Measurements from ENCODE around the gene FRMD4B. TPM values are rescaled to one million over a fixed set of nuclear protein-coding genes. Genes with fewer than 3 reads are reported as not detected.

FRMD4B gene
- total RNA-seq, 1 experiment from 2014 or later = 0.90 TPM

- in situ Hi-C loops (cut with HindIII; ENCODE audit: low pct_unique_long_range_greater_than_20kb, low sequenced_read_pairs) (no loop called here), intact Hi-C loops (cut with micrococcal nuclease; ENCODE audit: unreplicated experiment) (loop anchor here (10.0 kb wide), 2 partner anchors 295 to 815 kb away; no protein-coding TSS in a partner anchor)
- no peaks in the 10 kb centered on the region for H3K9me3 ChIP-seq (ENCODE audit: control insufficient read depth, insufficient read depth, low read depth, low read length)
- DNase-seq (ENCODE audit: low read depth, low spot score) (no peak), ATAC-seq (no peak)
- no peak overlapping the region for H3K4me3 ChIP-seq (ENCODE audit: low read depth in 2 of 2, low read length in 2 of 2)
- H3K27me3 ChIP-seq (ENCODE audit: control insufficient read depth, insufficient read depth, low read length) = no peaks in the 10 kb centered on the region
- ChIA-PET POLR2A (no interaction called here), CTCF (no interaction called here)
- no peak overlapping the region for H3K27ac ChIP-seq (ENCODE audit: low read length)
- no peaks in the 10 kb centered on the region for H3K4me1 ChIP-seq (ENCODE audit: control insufficient read depth, insufficient read depth, low read length)
- BruUV-seq (replicated peaks) = no TSS peak
- TF ChIP-seq CTCF (IDR thresholded peaks at IDR 0.05) = no peak
- TF ChIP-seq SIN3A (IDR thresholded peaks at IDR 0.05; ENCODE audit: borderline replicate concordance, insufficient read depth, low read depth, low read length) = no peak
- TF ChIP-seq POLR2AphosphoS5 (IDR thresholded peaks at IDR 0.05; ENCODE audit: low read depth, low read length) = no peak
- TF ChIP-seq TCF7L2 (IDR thresholded peaks at IDR 0.05; ENCODE audit: low read depth, low read length) = no peak
- TF ChIP-seq REST (IDR thresholded peaks at IDR 0.05; ENCODE audit: insufficient read depth in 1 of 2, low read depth in 2 of 2, low read length in 1 of 2) = no peak
- H3K36me3 ChIP-seq (ENCODE audit: control insufficient read depth, insufficient read depth, low read length) = no peaks in the 10 kb centered on the region
Measured at GRCh38 chr3:69129531-69129930, 256.4 kb downstream of the FRMD4B start.

- no peaks in the 10 kb centered on the region for H3K27me3 ChIP-seq (ENCODE audit: control insufficient read depth, insufficient read depth, low read length)
- H3K36me3 ChIP-seq (ENCODE audit: control insufficient read depth, insufficient read depth, low read length) = no peaks in the 10 kb centered on the region
- BruUV-seq (replicated peaks) = no TSS peak
- intact Hi-C loops (cut with micrococcal nuclease; ENCODE audit: unreplicated experiment) (loop anchor here (10.0 kb wide), 2 partner anchors 296 to 816 kb away; no protein-coding TSS in a partner anchor), in situ Hi-C loops (cut with HindIII; ENCODE audit: low pct_unique_long_range_greater_than_20kb, low sequenced_read_pairs) (no loop called here)
- H3K9me3 ChIP-seq (ENCODE audit: control insufficient read depth, insufficient read depth, low read depth, low read length) = no peaks in the 10 kb centered on the region
- H3K4me1 ChIP-seq (ENCODE audit: control insufficient read depth, insufficient read depth, low read length) = no peaks in the 10 kb centered on the region
- no peak for TF ChIP-seq REST (IDR thresholded peaks at IDR 0.05; ENCODE audit: insufficient read depth in 1 of 2, low read depth in 2 of 2, low read length in 1 of 2)
- no peak for TF ChIP-seq SIN3A (IDR thresholded peaks at IDR 0.05; ENCODE audit: borderline replicate concordance, insufficient read depth, low read depth, low read length)
- no peak for TF ChIP-seq CTCF (IDR thresholded peaks at IDR 0.05)
- TF ChIP-seq TCF7L2 (IDR thresholded peaks at IDR 0.05; ENCODE audit: low read depth, low read length) = no peak
- TF ChIP-seq POLR2AphosphoS5 (IDR thresholded peaks at IDR 0.05; ENCODE audit: low read depth, low read length) = no peak
- POLR2A ChIA-PET = no interaction called here
- ATAC-seq = no peak
- CTCF ChIA-PET = no interaction called here
- no peak for DNase-seq (ENCODE audit: low read depth, low spot score)
- no peak overlapping the region for H3K27ac ChIP-seq (ENCODE audit: low read length)
- H3K4me3 ChIP-seq (ENCODE audit: low read depth in 2 of 2, low read length in 2 of 2) = no peak overlapping the region
Measured at GRCh38 chr3:69128509-69128908, 257.4 kb downstream of the FRMD4B start.
